Activated T-helper 1 cell treated with anti-CD3 and anti-CD28 coated beads, Interleukin-12 subunit alpha, Interleukin-12 subunit beta, Interleukin-2, Interleukin-4 antibody, amounts not matched to agents 30 ng/mL and 10 ng/mL and 1 ng/mL, durations not matched to agents 14 hours and 24 hours and 36 hours (primary cell): Measurements from ENCODE around the gene PAPPA. TPM values are rescaled to one million over a fixed set of nuclear protein-coding genes. Genes with fewer than 3 reads are reported as not detected.

ENCODE experiments used
- DNase-seq: peaks from one replicate; pipeline ENCODE4 v3.0.0; 2021; ENCODE audit warnings: low spot score
- H3K27ac Mint-ChIP-seq: one replicate; pipeline ENCODE4 v1.8.0; 2021; ENCODE audit warnings: mild to moderate bottlenecking, mixed read lengths
- H3K27me3 Mint-ChIP-seq: one replicate; pipeline ENCODE4 v1.8.0; 2022; ENCODE audit warnings: mild to moderate bottlenecking, moderate library complexity, mixed read lengths; ENCODE audit not compliant: insufficient read depth
- H3K36me3 Mint-ChIP-seq: one replicate; pipeline ENCODE4 v1.8.0; 2021; ENCODE audit warnings: low read depth, mixed read lengths
- H3K4me1 Mint-ChIP-seq: one replicate; pipeline ENCODE4 v1.8.0; 2021; ENCODE audit warnings: low read depth, mixed read lengths
- H3K4me3 Mint-ChIP-seq: one replicate; pipeline ENCODE4 v1.8.0; 2021; ENCODE audit warnings: mild to moderate bottlenecking, moderate library complexity, mixed read lengths
- H3K9me3 Mint-ChIP-seq: one replicate; pipeline ENCODE4 v1.8.0; 2021; ENCODE audit warnings: mixed read lengths
- intact Hi-C: fragments of 100-400 bp; cut with micrococcal nuclease; formaldehyde crosslinking; loops from one replicate; pipeline ENCODE4 v1.15.1; 2024
- total RNA-seq: library from RNA; stranded (reverse); gene quantifications from 2 replicates; pipeline ENCODE4 v1.2.3, GENCODE V29; 2022

Gene PAPPA
- total RNA-seq, 1 donor from 2014 or later = not detected

GRCh38 chr9:116234081-116234480 is 80.5 kb downstream of the PAPPA start:
- no peak overlapping the region for H3K27ac Mint-ChIP-seq
- DNase-seq = no peak
- no peaks in the 10 kb centered on the region for H3K4me1 Mint-ChIP-seq
- peaks cover 5% of the 10 kb centered on the region for H3K9me3 Mint-ChIP-seq
- H3K27me3 Mint-ChIP-seq = no peaks in the 10 kb centered on the region
- no peak overlapping the region for H3K4me3 Mint-ChIP-seq
- intact Hi-C loops = no loop called here
- H3K36me3 Mint-ChIP-seq = no peaks in the 10 kb centered on the region

- Mint-ChIP-seq H3K27me3 (no peaks in the 10 kb centered on the region), H3K9me3 (peaks cover 5% of the 10 kb centered on the region), H3K4me3 (no peak overlapping the region), H3K4me1 (no peaks in the 10 kb centered on the region), H3K27ac (no peak overlapping the region), H3K36me3 (no peaks in the 10 kb centered on the region)
- no peak for DNase-seq
- intact Hi-C loops = no loop called here
Observed at GRCh38 chr9:116236979-116237378, 83.4 kb downstream of the PAPPA start.

- intact Hi-C loops = no loop called here
- Mint-ChIP-seq H3K4me1 (no peaks in the 10 kb centered on the region), H3K27me3 (no peaks in the 10 kb centered on the region), H3K27ac (no peak overlapping the region), H3K36me3 (no peaks in the 10 kb centered on the region), H3K9me3 (peaks cover 5% of the 10 kb centered on the region), H3K4me3 (no peak overlapping the region)
- no peak for DNase-seq
Observed at GRCh38 chr9:116237456-116237855, 83.9 kb downstream of the PAPPA start.

- H3K27me3 Mint-ChIP-seq = no peaks in the 10 kb centered on the region
- no peaks in the 10 kb centered on the region for H3K36me3 Mint-ChIP-seq
- peaks cover 5% of the 10 kb centered on the region for H3K9me3 Mint-ChIP-seq
- no peak overlapping the region for H3K4me3 Mint-ChIP-seq
- no peaks in the 10 kb centered on the region for H3K4me1 Mint-ChIP-seq
- H3K27ac Mint-ChIP-seq = no peak overlapping the region
- intact Hi-C loops = no loop called here
- DNase-seq = no peak
Observed at GRCh38 chr9:116238225-116238624, 84.6 kb downstream of the PAPPA start.

GRCh38 chr9:116238776-116239340 is 85.3 kb downstream of the PAPPA start:
- Mint-ChIP-seq H3K4me1 (no peaks in the 10 kb centered on the region), H3K9me3 (peaks cover 5% of the 10 kb centered on the region)
- intact Hi-C loops = no loop called here

GRCh38 chr9:116243708-116244107 is 90.1 kb downstream of the PAPPA start:
- Mint-ChIP-seq H3K27ac (no peak overlapping the region), H3K4me3 (no peak overlapping the region), H3K9me3 (no peaks in the 10 kb centered on the region), H3K4me1 (no peaks in the 10 kb centered on the region), H3K27me3 (no peaks in the 10 kb centered on the region), H3K36me3 (no peaks in the 10 kb centered on the region)
- no peak for DNase-seq
- intact Hi-C loops = no loop called here

More at GRCh38 chr9:116238776-116239340, 85.3 kb downstream of the PAPPA start:
- Mint-ChIP-seq H3K27ac (no peak overlapping the region), H3K4me3 (no peak overlapping the region), H3K27me3 (no peaks in the 10 kb centered on the region), H3K36me3 (no peaks in the 10 kb centered on the region)
- DNase-seq = no peak

- Mint-ChIP-seq H3K9me3 (no peaks in the 10 kb centered on the region), H3K4me3 (no peak overlapping the region), H3K27me3 (no peaks in the 10 kb centered on the region), H3K36me3 (no peaks in the 10 kb centered on the region), H3K4me1 (no peaks in the 10 kb centered on the region), H3K27ac (no peak overlapping the region)
- intact Hi-C loops = no loop called here
- no peak for DNase-seq
Observed at GRCh38 chr9:116247284-116247683, 93.7 kb downstream of the PAPPA start.

GRCh38 chr9:116247791-116248374 is 94.3 kb downstream of the PAPPA start:
- no peaks in the 10 kb centered on the region for H3K9me3 Mint-ChIP-seq
- no peak for DNase-seq

GRCh38 chr9:116250891-116251290 is 97.3 kb downstream of the PAPPA start:
- Mint-ChIP-seq H3K36me3 (no peaks in the 10 kb centered on the region), H3K4me1 (no peaks in the 10 kb centered on the region), H3K27ac (no peak overlapping the region), H3K9me3 (no peaks in the 10 kb centered on the region), H3K4me3 (no peak overlapping the region), H3K27me3 (no peaks in the 10 kb centered on the region)
- intact Hi-C loops = no loop called here
- DNase-seq = no peak

More at GRCh38 chr9:116247791-116248374, 94.3 kb downstream of the PAPPA start:
- no peak overlapping the region for H3K4me3 Mint-ChIP-seq
- H3K27ac Mint-ChIP-seq = no peak overlapping the region
- no peaks in the 10 kb centered on the region for H3K27me3 Mint-ChIP-seq
- no peaks in the 10 kb centered on the region for H3K36me3 Mint-ChIP-seq
- no peaks in the 10 kb centered on the region for H3K4me1 Mint-ChIP-seq
- intact Hi-C loops = no loop called here

GRCh38 chr9:116251366-116251765 is 97.8 kb downstream of the PAPPA start:
- no peaks in the 10 kb centered on the region for H3K27me3 Mint-ChIP-seq
- H3K4me3 Mint-ChIP-seq = no peak overlapping the region
- intact Hi-C loops = no loop called here
- no peaks in the 10 kb centered on the region for H3K36me3 Mint-ChIP-seq
- no peak for DNase-seq
- no peaks in the 10 kb centered on the region for H3K4me1 Mint-ChIP-seq
- no peak overlapping the region for H3K27ac Mint-ChIP-seq
- no peaks in the 10 kb centered on the region for H3K9me3 Mint-ChIP-seq

- intact Hi-C loops = no loop called here
- no peaks in the 10 kb centered on the region for H3K27me3 Mint-ChIP-seq
- H3K4me3 Mint-ChIP-seq = no peak overlapping the region
- H3K27ac Mint-ChIP-seq = no peak overlapping the region
- H3K4me1 Mint-ChIP-seq = no peaks in the 10 kb centered on the region
- H3K9me3 Mint-ChIP-seq = no peaks in the 10 kb centered on the region
- no peak for DNase-seq
- no peaks in the 10 kb centered on the region for H3K36me3 Mint-ChIP-seq
Observed at GRCh38 chr9:116260531-116260930, 106.9 kb downstream of the PAPPA start.

- Mint-ChIP-seq H3K4me1 (no peaks in the 10 kb centered on the region), H3K4me3 (no peak overlapping the region), H3K27me3 (no peaks in the 10 kb centered on the region), H3K27ac (no peak overlapping the region), H3K36me3 (no peaks in the 10 kb centered on the region), H3K9me3 (no peaks in the 10 kb centered on the region)
- intact Hi-C loops = no loop called here
- no peak for DNase-seq
Observed at GRCh38 chr9:116262448-116262847, 108.9 kb downstream of the PAPPA start.

GRCh38 chr9:116264361-116264760 is 110.8 kb downstream of the PAPPA start:
- Mint-ChIP-seq H3K36me3 (no peaks in the 10 kb centered on the region), H3K9me3 (no peaks in the 10 kb centered on the region)

GRCh38 chr9:116267021-116267420 is 113.4 kb downstream of the PAPPA start:
- no peaks in the 10 kb centered on the region for H3K27me3 Mint-ChIP-seq
- H3K4me3 Mint-ChIP-seq = no peak overlapping the region
- intact Hi-C loops = no loop called here
- H3K27ac Mint-ChIP-seq = no peak overlapping the region
- no peaks in the 10 kb centered on the region for H3K36me3 Mint-ChIP-seq
- H3K4me1 Mint-ChIP-seq = no peaks in the 10 kb centered on the region
- DNase-seq = no peak
- no peaks in the 10 kb centered on the region for H3K9me3 Mint-ChIP-seq

More at GRCh38 chr9:116264361-116264760, 110.8 kb downstream of the PAPPA start:
- Mint-ChIP-seq H3K4me3 (no peak overlapping the region), H3K27ac (no peak overlapping the region), H3K4me1 (no peaks in the 10 kb centered on the region), H3K27me3 (no peaks in the 10 kb centered on the region)
- DNase-seq = no peak
- intact Hi-C loops = no loop called here
